OCI-LY1 (cell line): ENCODE measurements around the gene TCN2.

ENCODE experiments used
- H2AFZ ChIP-seq: fragments of 200-600 bp; sonication (generic), shearing (Covaris generic); 2 replicates; pipeline ENCODE4 v1.6.0; 2014; ENCODE audit warnings: antibody characterized with exemption, mild to moderate bottlenecking, low read length
- H3F3A ChIP-seq: fragments of 200-600 bp; sonication (generic), shearing (Covaris generic); 2 replicates; pipeline ENCODE4 v1.6.0; 2014; ENCODE audit warnings: mild to moderate bottlenecking, antibody characterized with exemption, low read length, moderate library complexity; ENCODE audit not compliant: insufficient read depth
- H3K27ac ChIP-seq: fragments of 200-600 bp; sonication (generic); 2 replicates; pipeline ENCODE4 v1.5.1; 2014; ENCODE audit warnings: low read length, mixed run types, mild to moderate bottlenecking, low read depth; ENCODE audit not compliant: poor library complexity, severe bottlenecking
- H3K27me3 ChIP-seq: fragments of 200-600 bp; sonication (generic); 2 replicates; pipeline ENCODE4 v1.6.0; 2014; ENCODE audit warnings: antibody characterized with exemption, mild to moderate bottlenecking, low read length, moderate library complexity; ENCODE audit not compliant: insufficient read depth
- H3K36me3 ChIP-seq: fragments of 200-600 bp; sonication (generic); 2 replicates; pipeline ENCODE4 v1.6.1; 2014; ENCODE audit warnings: mild to moderate bottlenecking, antibody characterized with exemption, low read length, moderate library complexity, mixed read lengths; ENCODE audit not compliant: insufficient read depth
- H3K4me1 ChIP-seq: fragments of 200-600 bp; sonication (generic); 2 replicates; pipeline ENCODE4 v1.5.1; 2014; ENCODE audit warnings: mild to moderate bottlenecking, low read length, moderate library complexity; ENCODE audit not compliant: insufficient read depth, severe bottlenecking
- H3K4me2 ChIP-seq: fragments of 200-600 bp; sonication (generic), shearing (Covaris generic); 2 replicates; pipeline ENCODE4 v1.6.1; 2014; ENCODE audit warnings: low read length
- H3K4me3 ChIP-seq: fragments of 200-600 bp; sonication (generic); 2 replicates; pipeline ENCODE4 v1.5.1; 2014; ENCODE audit warnings: low read length, low read depth, mild to moderate bottlenecking, mixed read lengths; ENCODE audit not compliant: poor library complexity, severe bottlenecking
- H3K79me2 ChIP-seq: fragments of 200-600 bp; shearing (Covaris generic); 2 replicates; pipeline ENCODE4 v1.6.1; 2016; ENCODE audit warnings: mixed run types, low read length, mixed read lengths; ENCODE audit not compliant: insufficient read depth
- H3K9ac ChIP-seq: fragments of 200-600 bp; sonication (generic), shearing (Covaris generic); 2 replicates; pipeline ENCODE4 v1.6.1; 2014; ENCODE audit warnings: mild to moderate bottlenecking, low read length, mixed read lengths
- H3K9me2 ChIP-seq: fragments of 200-600 bp; sonication (generic), shearing (Covaris generic); 2 replicates; pipeline ENCODE4 v1.6.1; 2014; ENCODE audit warnings: low read depth, mild to moderate bottlenecking, low read length, mixed read lengths
- H3K9me3 ChIP-seq: fragments of 200-600 bp; shearing (Covaris generic); 2 replicates; pipeline ENCODE4 v1.6.1; 2014; ENCODE audit warnings: low read length, mixed read lengths
- H4K20me1 ChIP-seq: fragments of 200-600 bp; sonication (generic), shearing (Covaris generic); 2 replicates; pipeline ENCODE4 v1.6.0; 2016; ENCODE audit warnings: mild to moderate bottlenecking, low read length; ENCODE audit not compliant: insufficient read depth
- CTCF ChIP-seq: fragments of 200-600 bp; sonication (generic), shearing (Covaris generic); IDR thresholded peaks from 2 replicates; pipeline ENCODE4 v1.5.1; 2017; ENCODE audit warnings: mild to moderate bottlenecking, antibody characterized with exemption, low read length, moderate library complexity, mixed read lengths
- EZH2 ChIP-seq: fragments of 200-600 bp; sonication (generic), shearing (Covaris generic); IDR thresholded peaks from 2 replicates; pipeline ENCODE4 v1.8.0; 2017; ENCODE audit warnings: borderline replicate concordance, mixed run types, mild to moderate bottlenecking, antibody characterized with exemption, low read length, moderate library complexity, mixed read lengths

The TCN2 gene

GRCh38 chr22:30572210-30572609, 34.8 kb upstream of the TCN2 start:
- no peak overlapping the region for H2AFZ ChIP-seq
- H3K4me2 ChIP-seq, result no peak overlapping the region
- no peaks in the 10 kb centered on the region for H3K4me1 ChIP-seq
- peaks cover 22% of the 10 kb centered on the region for H3K36me3 ChIP-seq
- TF ChIP-seq EZH2 (no peak), CTCF (no peak)
- H3K9me2 ChIP-seq, result no peaks in the 10 kb centered on the region
- H3K9me3 ChIP-seq, result no peaks in the 10 kb centered on the region
- no peaks in the 10 kb centered on the region for H3F3A ChIP-seq
- H4K20me1 ChIP-seq, result no peaks in the 10 kb centered on the region
- 0 out of 2 replicates have a peak, but pooled peaks cover 5% of the 10 kb centered on the region for H3K27me3 ChIP-seq
- H3K27ac ChIP-seq, result no peak overlapping the region
- no peak overlapping the region for H3K4me3 ChIP-seq
- no peak overlapping the region for H3K9ac ChIP-seq
- H3K79me2 ChIP-seq, result no peaks in the 10 kb centered on the region

GRCh38 chr22:30572840-30573593, 34.0 kb upstream of the TCN2 start:
- Histone ChIP-seq H3K4me3 (no peak overlapping the region), H2AFZ (no peak overlapping the region), H3K4me2 (no peak overlapping the region), H3K9me3 (no peaks in the 10 kb centered on the region), H3K36me3 (peaks cover 30% of the 10 kb centered on the region), H3F3A (no peaks in the 10 kb centered on the region), H3K9ac (no peak overlapping the region), H4K20me1 (no peaks in the 10 kb centered on the region), H3K4me1 (no peaks in the 10 kb centered on the region), H3K9me2 (no peaks in the 10 kb centered on the region), H3K27me3 (0 out of 2 replicates have a peak, but pooled peaks cover 5% of the 10 kb centered on the region), H3K79me2 (no peaks in the 10 kb centered on the region), H3K27ac (no peak overlapping the region)
- TF ChIP-seq CTCF, result no peak
- no peak for TF ChIP-seq EZH2

GRCh38 chr22:30573594-30574094, 33.3 kb upstream of the TCN2 start:
- H3K36me3 ChIP-seq, result peaks cover 37% of the 10 kb centered on the region
- H3K27ac ChIP-seq, result no peak overlapping the region
- H3K79me2 ChIP-seq, result no peaks in the 10 kb centered on the region
- H3K4me3 ChIP-seq, result no peak overlapping the region
- no peak overlapping the region for H3K4me2 ChIP-seq
- TF ChIP-seq CTCF, result no peak
- TF ChIP-seq EZH2, result no peak
- no peak overlapping the region for H2AFZ ChIP-seq
- no peaks in the 10 kb centered on the region for H3K9me3 ChIP-seq
- no peaks in the 10 kb centered on the region for H3F3A ChIP-seq
- H3K27me3 ChIP-seq, result 0 out of 2 replicates have a peak, but pooled peaks cover under 1% of the 10 kb centered on the region
- no peaks in the 10 kb centered on the region for H3K4me1 ChIP-seq
- H4K20me1 ChIP-seq, result no peaks in the 10 kb centered on the region
- H3K9ac ChIP-seq, result no peak overlapping the region
- no peaks in the 10 kb centered on the region for H3K9me2 ChIP-seq
